Lower leg skin (tissue), 3 donors: ENCODE results near the gene BZW2.

Source experiments
- CTCF ChIP-seq, 3 donors: fragments of 450-650 bp; IDR thresholded peaks; one replicate each; pipeline ENCODE4 v1.5.1; 2016; ENCODE audit warnings: antibody characterized with exemption in 3 of 3, mild to moderate bottlenecking in 3 of 3, moderate library complexity in 2 of 3
- POLR2A ChIP-seq, 2 donors: fragments of 450-650 bp; IDR thresholded peaks; one replicate each; pipeline ENCODE4 v1.6.1; 2016 to 2017; ENCODE audit warnings: antibody characterized with exemption in 2 of 2, mild to moderate bottlenecking in 1 of 2, moderate library complexity in 1 of 2

DNA sequence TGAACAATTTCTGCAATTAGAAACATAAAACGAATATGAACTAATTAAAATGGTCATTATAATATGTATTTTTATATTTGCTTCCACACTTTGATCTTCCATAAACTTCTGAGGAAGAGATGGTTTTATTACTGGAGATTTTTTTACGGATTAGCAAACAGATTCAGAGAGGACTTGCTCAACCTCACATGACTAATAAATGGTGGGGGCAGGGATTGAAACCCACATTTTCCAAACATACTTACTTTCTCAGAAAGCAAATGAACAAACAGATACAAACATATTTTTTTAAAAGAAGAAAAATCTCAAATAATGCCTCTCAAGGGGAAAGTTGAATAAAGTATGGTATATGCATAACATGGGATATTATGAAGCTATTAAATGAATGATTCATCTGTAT lies 18.7 kb upstream of the BZW2 start:
- TF ChIP-seq CTCF (IDR thresholded peaks at IDR 0.05), result no peak
- TF ChIP-seq POLR2A (IDR thresholded peaks at IDR 0.05), result no peak
